Neural progenitor cell (in vitro differentiated cells): ENCODE measurements around the gene TEAD2. TPM values are rescaled to one million over a fixed set of nuclear protein-coding genes. Genes with fewer than 3 reads are reported as not detected.

Experiments used
- DNase-seq: peaks from one replicate; pipeline ENCODE4 v3.0.0-alpha.2; 2016; ENCODE audit warnings: low spot score
- H2AFZ ChIP-seq: fragments of 200-600 bp; sonication (generic); replicated peaks from 2 replicates; pipeline ENCODE4 v1.6.1; 2016; ENCODE audit warnings: antibody characterized with exemption
- H3F3A ChIP-seq: fragments of 200-600 bp; sonication (generic); 2 replicates; pipeline ENCODE4 v1.6.1; 2016; ENCODE audit warnings: antibody characterized with exemption, low read depth
- H3K27ac ChIP-seq: fragments of 200-600 bp; sonication (generic); 2 replicates; pipeline ENCODE4 v1.5.1; 2016; ENCODE audit warnings: mild to moderate bottlenecking
- H3K27me3 ChIP-seq: fragments of 200-600 bp; sonication (generic); 2 replicates; pipeline ENCODE4 v1.6.1; 2016; ENCODE audit warnings: mild to moderate bottlenecking, moderate library complexity
- H3K36me3 ChIP-seq: fragments of 200-600 bp; sonication (generic); 2 replicates; pipeline ENCODE4 v1.5.1; 2016
- H3K4me1 ChIP-seq: fragments of 200-600 bp; sonication (generic); 2 replicates; pipeline ENCODE4 v1.6.1; 2016; ENCODE audit warnings: mixed run types
- H3K4me2 ChIP-seq: fragments of 200-600 bp; sonication (generic); 2 replicates; pipeline ENCODE4 v1.6.1; 2016
- H3K4me3 ChIP-seq: fragments of 200-600 bp; sonication (generic); 2 replicates; pipeline ENCODE4 v1.5.1; 2016
- H3K79me2 ChIP-seq: fragments of 200-600 bp; sonication (generic); 2 replicates; pipeline ENCODE4 v1.6.1; 2016; ENCODE audit warnings: low read depth
- H3K9ac ChIP-seq: fragments of 200-600 bp; sonication (generic); 2 replicates; pipeline ENCODE4 v1.6.1; 2016
- H3K9me3 ChIP-seq: fragments of 200-600 bp; sonication (generic); 2 replicates; pipeline ENCODE4 v1.5.1; 2016; ENCODE audit warnings: low read depth
- H4K20me1 ChIP-seq: fragments of 200-600 bp; sonication (generic); 2 replicates; pipeline ENCODE4 v1.6.1; 2016; ENCODE audit warnings: low read depth
- H3K27ac Mint-ChIP-seq: 3 replicates; pipeline ENCODE4 v1.8.0; 2021; ENCODE audit warnings: mixed read lengths
- H3K27me3 Mint-ChIP-seq: 2 replicates; pipeline ENCODE4 v1.8.0; 2022; ENCODE audit warnings: low read depth, mild to moderate bottlenecking, inconsistent platforms, moderate library complexity, mixed read lengths; ENCODE audit not compliant: insufficient read depth
- H3K36me3 Mint-ChIP-seq: 3 replicates; pipeline ENCODE4 v1.8.0; 2021; ENCODE audit warnings: mixed read lengths
- H3K4me1 Mint-ChIP-seq: 3 replicates; pipeline ENCODE4 v1.8.0; 2021; ENCODE audit warnings: mixed read lengths
- H3K4me3 Mint-ChIP-seq: 3 replicates; pipeline ENCODE4 v1.8.0; 2021; ENCODE audit warnings: mild to moderate bottlenecking, moderate library complexity, mixed read lengths
- H3K9me3 Mint-ChIP-seq: 3 replicates; pipeline ENCODE4 v1.8.0; 2020; ENCODE audit warnings: mixed read lengths
- CTCF ChIP-seq: fragments of 200-600 bp; sonication (generic); IDR thresholded peaks from 2 replicates; pipeline ENCODE4 v1.5.1; 2017; ENCODE audit warnings: antibody characterized with exemption, mild to moderate bottlenecking
- EZH2 ChIP-seq: fragments of 200-600 bp; sonication (generic); IDR thresholded peaks from 2 replicates; pipeline ENCODE4 v1.6.1; 2017; ENCODE audit warnings: antibody characterized with exemption, mild to moderate bottlenecking, moderate library complexity
- EZH2phosphoT487 ChIP-seq: fragments of 200-600 bp; sonication (generic); IDR thresholded peaks from 2 replicates; pipeline ENCODE4 v1.6.1; 2017; ENCODE audit warnings: antibody characterized with exemption
- total RNA-seq: library from RNA; depleted of rRNA; stranded (reverse); fragments of >200 nt; gene quantifications from 2 replicates; pipeline ENCODE4 v1.2.3, GENCODE V29; 2015; ENCODE audit warnings: low replicate concordance

Gene TEAD2
- total RNA-seq, 1 donor from 2014 or later: 125 TPM

GRCh38 chr19:49403404-49404187, 41.4 kb upstream of the TEAD2 start:
- Mint-ChIP-seq H3K36me3 (no peaks in the 10 kb centered on the region), H3K4me1 (peaks cover 42% of the 10 kb centered on the region), H3K9me3 (no peaks in the 10 kb centered on the region), H3K27me3 (peaks cover 15% of the 10 kb centered on the region), H3K27ac (peak overlapping the region; percentile 97), H3K4me3 (peak overlapping the region; percentile 74)
- Histone ChIP-seq H3F3A (peaks cover 36% of the 10 kb centered on the region), H3K27me3 (no peaks in the 10 kb centered on the region), H3K27ac (peak overlapping the region; percentile 92), H3K4me3 (no peak overlapping the region), H3K4me2 (peak overlapping the region; percentile 68), H3K9ac (no peak overlapping the region), H3K79me2 (no peaks in the 10 kb centered on the region), H3K4me1 (peaks cover 28% of the 10 kb centered on the region), H4K20me1 (no peaks in the 10 kb centered on the region), H3K9me3 (no peaks in the 10 kb centered on the region), H3K36me3 (no peaks in the 10 kb centered on the region), H2AFZ (no peak overlapping the region)
- TF ChIP-seq EZH2: no peak
- TF ChIP-seq CTCF: no peak
- no peak for TF ChIP-seq EZH2phosphoT487
- DNase-seq: peak; percentile 90

GRCh38 chr19:49400029-49400428, 37.8 kb upstream of the TEAD2 start:
- H3K36me3 Mint-ChIP-seq: no peaks in the 10 kb centered on the region
- DNase-seq: no peak
- H3K27ac ChIP-seq: no peak overlapping the region
- peaks cover 53% of the 10 kb centered on the region for H3K4me1 Mint-ChIP-seq
- no peak overlapping the region for H2AFZ ChIP-seq
- TF ChIP-seq CTCF (no peak), EZH2phosphoT487 (no peak), EZH2 (no peak)
- no peak overlapping the region for H3K9ac ChIP-seq
- peaks cover 18% of the 10 kb centered on the region for H3K27me3 Mint-ChIP-seq
- H3K27me3 ChIP-seq: no peaks in the 10 kb centered on the region
- no peaks in the 10 kb centered on the region for H4K20me1 ChIP-seq
- H3K79me2 ChIP-seq: no peaks in the 10 kb centered on the region
- H3K4me1 ChIP-seq: peaks cover 44% of the 10 kb centered on the region
- no peak overlapping the region for H3K4me2 ChIP-seq
- H3F3A ChIP-seq: peaks cover 42% of the 10 kb centered on the region
- no peak overlapping the region for H3K4me3 Mint-ChIP-seq
- no peak overlapping the region for H3K4me3 ChIP-seq
- H3K9me3 ChIP-seq: no peaks in the 10 kb centered on the region
- H3K9me3 Mint-ChIP-seq: no peaks in the 10 kb centered on the region
- no peak overlapping the region for H3K27ac Mint-ChIP-seq
- H3K36me3 ChIP-seq: no peaks in the 10 kb centered on the region

- Histone ChIP-seq H3K4me3 (no peak overlapping the region), H3K27ac (no peak overlapping the region), H3F3A (peaks cover 34% of the 10 kb centered on the region), H3K4me2 (no peak overlapping the region), H3K27me3 (no peaks in the 10 kb centered on the region), H3K79me2 (no peaks in the 10 kb centered on the region), H3K4me1 (peaks cover 43% of the 10 kb centered on the region), H3K36me3 (no peaks in the 10 kb centered on the region), H3K9ac (no peak overlapping the region), H3K9me3 (no peaks in the 10 kb centered on the region), H4K20me1 (no peaks in the 10 kb centered on the region), H2AFZ (peak overlapping the region; percentile 80)
- no peak for TF ChIP-seq EZH2phosphoT487
- no peaks in the 10 kb centered on the region for H3K9me3 Mint-ChIP-seq
- no peaks in the 10 kb centered on the region for H3K36me3 Mint-ChIP-seq
- no peak for DNase-seq
- no peak overlapping the region for H3K27ac Mint-ChIP-seq
- no peak overlapping the region for H3K4me3 Mint-ChIP-seq
- H3K4me1 Mint-ChIP-seq: peaks cover 50% of the 10 kb centered on the region
- peaks cover 16% of the 10 kb centered on the region for H3K27me3 Mint-ChIP-seq
These were observed 36.7 kb upstream of the TEAD2 start for GRCh38 chr19:49398931-49399330.

- no peaks in the 10 kb centered on the region for H3K9me3 Mint-ChIP-seq
- Histone ChIP-seq H2AFZ (peak overlapping the region; percentile 10), H3K4me3 (no peak overlapping the region), H3F3A (peaks cover 26% of the 10 kb centered on the region), H3K36me3 (no peaks in the 10 kb centered on the region), H3K27me3 (no peaks in the 10 kb centered on the region), H3K9ac (no peak overlapping the region), H3K4me2 (no peak overlapping the region), H3K27ac (no peak overlapping the region), H4K20me1 (no peaks in the 10 kb centered on the region), H3K4me1 (peaks cover 35% of the 10 kb centered on the region), H3K79me2 (no peaks in the 10 kb centered on the region), H3K9me3 (no peaks in the 10 kb centered on the region)
- H3K4me1 Mint-ChIP-seq: peaks cover 42% of the 10 kb centered on the region
- no peak for DNase-seq
- TF ChIP-seq EZH2: no peak
- no peak for TF ChIP-seq CTCF
- no peak for TF ChIP-seq EZH2phosphoT487
- H3K4me3 Mint-ChIP-seq: no peak overlapping the region
- peak overlapping the region; percentile 67 for H3K27ac Mint-ChIP-seq
- no peaks in the 10 kb centered on the region for H3K36me3 Mint-ChIP-seq
- H3K27me3 Mint-ChIP-seq: peaks cover 14% of the 10 kb centered on the region
These were observed 35.9 kb upstream of the TEAD2 start for GRCh38 chr19:49398001-49398615.
